HG03108 (cell line): ENCODE results near the gene CNOT1.
"Not testable (repeated sequence)": the region's sequence is repeated elsewhere in the genome, so short reads cannot be mapped to it uniquely, and the experiment has no call there.

Experiments used
- ATAC-seq: cut with Tn5 transposase; IDR thresholded peaks from one replicate; pipeline ENCODE4 v1.9.1; 2021; ENCODE audit warnings: moderate library complexity; ENCODE audit not compliant: unreplicated experiment

The CNOT1 gene

GRCh38 chr16:58638148-58639036 is 8.8 kb upstream of the CNOT1 start:
- no peak for ATAC-seq

GRCh38 chr16:58637021-58637420 is 7.4 kb upstream of the CNOT1 start:
- not testable (repeated sequence) for ATAC-seq

DNA sequence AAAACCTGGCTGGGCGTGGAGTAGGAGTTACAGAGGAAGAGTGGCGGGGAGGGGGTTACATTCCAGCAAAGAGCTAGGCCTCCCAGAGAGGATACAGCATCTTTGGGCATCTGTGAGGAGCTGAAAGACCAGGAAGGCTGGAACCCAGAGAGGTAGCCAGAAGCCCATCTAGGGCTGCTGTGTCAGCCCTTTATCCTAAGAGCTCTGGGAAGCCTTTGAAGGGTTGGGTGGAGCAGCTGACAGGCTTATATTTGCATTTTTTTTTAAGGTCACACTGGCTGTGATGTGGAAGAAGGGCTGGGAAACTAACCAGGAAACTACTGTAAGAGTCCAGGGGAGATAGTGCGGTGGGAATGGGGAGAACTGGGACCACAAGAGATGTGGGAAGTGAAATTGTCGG is 6.8 kb upstream of the CNOT1 start:
- ATAC-seq = no peak

GRCh38 chr16:58635502-58635901 is 5.9 kb upstream of the CNOT1 start:
- no peak for ATAC-seq

DNA sequence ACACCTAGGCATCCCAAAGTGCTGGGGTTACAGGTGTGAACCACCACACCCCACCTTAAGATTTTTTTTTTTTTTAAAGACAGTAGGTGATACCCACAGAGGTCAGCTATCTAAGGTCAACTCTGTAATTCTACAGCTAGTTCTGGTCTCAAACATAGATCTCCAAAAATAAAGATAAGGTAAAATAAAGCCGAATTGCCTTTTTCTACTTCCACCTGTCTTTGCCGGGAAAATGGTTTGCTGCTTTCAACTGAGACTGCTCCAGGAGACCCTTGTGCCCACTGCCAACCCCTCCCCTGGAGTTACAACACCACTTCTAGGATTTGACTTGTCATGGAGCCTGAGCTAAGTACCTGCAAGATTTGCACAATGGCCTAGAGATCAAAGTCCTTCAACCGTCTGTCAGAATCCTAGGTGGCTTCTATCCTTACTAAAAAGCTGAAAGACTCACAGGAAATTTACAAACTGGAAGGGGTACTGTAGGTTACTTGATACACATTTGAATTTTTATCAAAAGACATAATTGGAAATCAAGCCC is 4.7 kb upstream of the CNOT1 start:
- no peak for ATAC-seq

DNA sequence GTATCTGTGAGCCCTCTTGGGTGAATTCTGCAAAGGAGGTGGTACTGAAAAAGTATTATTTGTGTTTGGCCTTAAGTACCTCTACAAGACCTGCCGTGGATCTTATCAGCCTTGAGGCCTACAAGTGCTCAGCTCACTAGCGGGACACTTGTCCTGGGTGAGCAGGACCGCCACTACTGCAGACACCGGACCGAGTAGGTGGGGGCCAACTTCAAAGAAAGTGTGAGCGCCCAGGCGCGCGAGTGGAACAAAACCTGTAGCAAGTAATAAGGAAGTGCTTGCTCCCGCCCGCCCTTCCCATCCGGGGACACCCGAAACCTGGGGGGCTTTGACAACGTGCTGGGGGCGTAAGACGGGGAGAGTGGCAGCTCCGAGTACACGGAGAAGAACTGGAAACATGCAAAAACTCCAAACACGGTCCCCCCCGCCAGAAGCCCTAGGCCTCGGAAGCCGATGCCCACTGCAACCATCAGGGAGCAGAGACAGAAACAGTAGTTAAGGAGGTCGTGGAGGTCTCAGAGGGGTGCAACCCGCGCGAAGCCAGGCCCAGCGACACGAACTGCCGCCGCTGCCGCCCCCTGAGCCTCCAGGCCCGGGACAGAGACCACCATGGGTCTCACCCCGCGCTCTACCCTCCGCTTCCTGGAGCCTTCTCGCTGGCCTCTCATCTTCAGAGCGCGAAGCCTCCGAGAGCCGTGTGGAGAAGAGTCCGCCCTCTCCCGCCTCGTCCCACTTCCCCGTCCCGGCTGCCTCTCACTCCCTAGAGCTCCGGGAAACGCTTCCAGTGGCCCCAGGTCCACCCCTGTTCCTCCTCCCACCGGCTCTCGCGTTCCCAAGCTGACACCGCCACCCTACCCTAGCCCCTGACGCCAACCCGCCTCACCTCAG is 537 bp downstream of the CNOT1 start:
- ATAC-seq = no peak

GRCh38 chr16:58624209-58624608 is 5.4 kb downstream of the CNOT1 start:
- no peak for ATAC-seq

- ATAC-seq = no peak
These were observed 9.2 kb downstream of the CNOT1 start for GRCh38 chr16:58620396-58620795.

DNA sequence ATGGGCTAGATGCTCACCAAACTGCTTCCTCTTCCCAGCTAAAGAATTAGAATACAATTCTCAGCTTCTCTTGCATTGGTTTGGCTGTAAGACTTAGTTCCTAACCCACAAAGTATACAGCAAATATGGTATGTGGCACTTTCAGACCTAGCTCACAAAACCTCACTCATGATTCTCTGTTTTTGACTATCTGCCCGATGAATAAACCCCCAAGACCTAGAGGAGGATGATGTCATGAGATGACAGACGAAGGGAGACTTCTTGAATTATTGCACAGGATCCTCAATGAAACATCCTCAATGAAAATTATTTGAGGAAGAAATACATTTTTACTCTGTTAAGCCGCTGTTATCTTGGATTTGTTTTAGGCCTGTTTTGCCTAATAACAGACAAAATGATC is 14.3 kb downstream of the CNOT1 start:
- no peak for ATAC-seq

DNA sequence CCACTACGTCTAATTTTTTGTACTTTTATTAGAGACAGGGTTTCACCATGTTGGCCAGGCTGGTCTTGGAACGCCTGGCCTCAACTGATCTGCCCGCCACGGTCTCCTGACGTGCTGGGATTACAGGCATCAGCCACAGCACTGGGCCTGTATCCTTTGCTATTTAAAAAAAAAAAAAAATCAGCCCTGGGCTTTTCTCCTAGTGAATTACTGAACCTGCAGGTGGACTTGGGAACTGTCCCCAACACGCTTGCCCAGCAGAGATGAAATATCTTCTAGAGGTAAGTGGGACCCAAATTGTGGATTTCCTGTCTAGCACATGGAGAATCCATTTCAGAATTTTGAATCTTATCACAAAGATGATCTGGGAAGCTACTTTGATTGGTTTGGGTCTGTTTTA is 14.8 kb downstream of the CNOT1 start:
- ATAC-seq = no peak

DNA sequence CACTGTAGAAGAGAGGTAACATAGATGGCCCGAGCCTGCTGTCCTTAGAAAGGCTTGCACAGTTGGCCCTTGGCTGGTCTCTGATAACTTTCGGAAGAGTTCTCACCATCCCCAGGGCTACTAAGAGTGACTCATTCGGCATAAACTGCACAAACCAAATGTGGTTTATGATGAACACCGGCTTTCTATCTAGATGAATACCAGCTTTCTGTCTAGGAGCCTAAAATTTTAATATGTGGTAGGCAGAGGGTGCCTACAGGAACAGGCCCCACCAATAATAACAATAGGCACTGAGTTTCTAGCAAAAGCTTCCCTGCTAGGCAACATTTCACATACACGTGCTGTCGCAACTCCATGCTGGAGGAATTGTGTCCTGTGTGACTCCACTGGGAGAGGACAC is 15.4 kb downstream of the CNOT1 start:
- ATAC-seq = no peak

GRCh38 chr16:58612965-58613364 is 16.7 kb downstream of the CNOT1 start:
- ATAC-seq = not testable (repeated sequence)

DNA sequence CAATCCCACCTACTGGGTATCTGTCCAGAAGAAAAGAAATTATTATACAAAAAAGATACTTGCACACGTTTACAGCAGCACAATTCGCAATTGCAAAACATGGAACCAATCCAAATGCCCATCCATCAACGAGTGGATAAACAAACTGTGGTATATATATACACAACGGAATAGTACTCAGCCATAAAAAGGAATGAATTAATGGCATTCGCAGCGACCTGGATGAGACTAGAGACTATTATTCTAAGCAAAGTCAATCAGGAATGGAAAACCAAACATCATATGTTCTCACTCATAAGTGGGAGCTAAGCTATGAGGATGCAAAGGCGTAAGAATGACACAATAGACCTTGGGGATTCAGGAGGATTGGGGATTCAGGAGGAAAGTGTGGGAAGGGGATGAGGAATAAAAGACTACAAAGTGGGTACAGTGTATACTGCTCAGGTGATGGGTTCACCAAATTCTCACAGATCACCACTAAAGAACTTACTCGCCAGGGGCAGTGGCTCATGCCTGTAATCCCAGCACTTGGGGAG is 21.0 kb downstream of the CNOT1 start:
- ATAC-seq = no peak

GRCh38 chr16:58605562-58605961 is 24.1 kb downstream of the CNOT1 start:
- no peak for ATAC-seq

- ATAC-seq = no peak
These were observed 38.5 kb downstream of the CNOT1 start for GRCh38 chr16:58591083-58591482.

GRCh38 chr16:58589326-58589905 is 40.2 kb downstream of the CNOT1 start:
- no peak for ATAC-seq

GRCh38 chr16:58588406-58588805 is 41.2 kb downstream of the CNOT1 start:
- no peak for ATAC-seq

DNA sequence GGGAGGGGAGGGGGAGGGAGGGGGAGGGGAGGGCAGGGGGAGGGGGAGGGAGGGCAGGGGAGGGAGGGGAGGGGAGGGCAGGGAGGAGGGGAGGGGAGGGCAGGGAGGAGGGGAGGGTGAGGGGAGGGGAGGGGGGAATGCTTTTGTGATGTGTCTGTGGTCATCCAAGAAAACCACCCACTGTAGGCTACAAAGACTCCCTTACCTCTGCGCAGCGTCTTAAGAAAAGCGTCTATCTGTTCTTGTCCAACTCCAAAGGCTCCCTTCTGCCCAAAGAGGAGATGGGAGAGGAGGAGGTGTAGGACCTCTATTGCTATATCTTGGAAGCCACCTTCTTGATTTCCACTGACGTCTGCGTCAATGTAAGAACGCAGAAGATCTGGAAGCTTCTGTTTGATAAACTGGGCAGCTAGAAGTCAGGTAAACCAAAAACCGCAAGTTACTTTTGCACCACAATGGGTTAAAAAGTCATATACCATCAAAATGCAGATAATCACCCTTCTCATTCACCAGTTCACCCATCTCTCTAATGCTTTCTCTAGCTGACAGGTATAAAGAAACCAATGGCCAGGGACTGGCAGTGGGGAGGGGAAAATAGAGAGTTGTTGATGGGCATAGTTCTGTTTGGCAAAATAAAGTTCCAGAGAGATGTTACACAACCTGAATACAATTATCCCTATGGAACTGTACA is 43.1 kb downstream of the CNOT1 start:
- ATAC-seq = no peak

DNA sequence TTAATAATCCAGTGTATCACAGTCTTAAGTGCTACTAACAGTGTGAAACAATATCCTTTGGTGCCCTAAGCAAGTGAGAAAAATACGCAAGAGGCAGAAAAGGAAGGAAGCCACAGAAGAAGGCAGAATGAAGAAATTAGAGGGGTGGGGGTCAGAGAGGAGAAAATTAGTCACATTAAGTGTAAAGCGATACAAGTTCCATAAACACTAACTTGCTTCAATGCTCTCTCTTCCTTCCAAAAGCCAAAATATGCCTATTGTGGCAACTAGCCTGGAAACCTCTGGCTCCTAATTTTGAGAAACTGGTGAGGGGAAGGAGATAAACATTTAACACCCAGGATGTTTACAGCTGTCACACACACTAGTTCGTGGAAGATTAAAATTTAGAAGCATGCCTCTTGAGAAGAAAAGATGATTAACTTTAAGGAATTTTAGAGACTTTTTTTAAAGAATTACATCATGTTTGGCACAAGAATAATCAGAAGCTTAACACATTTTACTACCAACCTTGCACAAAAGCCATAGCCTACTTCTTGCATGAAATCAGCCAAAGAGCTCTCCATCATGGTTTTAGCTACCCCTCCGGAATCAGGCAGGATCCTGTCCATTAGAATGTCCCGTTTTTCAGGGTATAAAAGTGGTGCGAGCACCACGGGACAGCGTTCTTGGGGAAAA is 44.7 kb downstream of the CNOT1 start:
- no peak for ATAC-seq
